Stomach smooth muscle (tissue), 2 donors: ENCODE results near the gene SEMA3G.

Experiments used
- H3K27ac ChIP-seq: one replicate; pipeline ENCODE4 v1.7.0; 2013; ENCODE audit warnings: mild to moderate bottlenecking, low read length, inconsistent platforms
- H3K27me3 ChIP-seq, 2 donors: one replicate each; pipeline ENCODE4 v1.7.0; 2013; ENCODE audit warnings: low read length in 2 of 2; ENCODE audit not compliant: insufficient read depth in 2 of 2, control insufficient read depth in 1 of 2
- H3K36me3 ChIP-seq, 2 donors: one replicate each; pipeline ENCODE4 v1.7.0; 2013; ENCODE audit warnings: low read length in 2 of 2; ENCODE audit not compliant: control insufficient read depth in 2 of 2, insufficient read depth in 2 of 2
- H3K4me1 ChIP-seq: one replicate; pipeline ENCODE4 v1.7.0; 2013; ENCODE audit warnings: low read length; ENCODE audit not compliant: control insufficient read depth, insufficient read depth
- H3K4me3 ChIP-seq, 2 donors: one replicate each; pipeline ENCODE4 v1.7.0; 2013; ENCODE audit warnings: low read length in 2 of 2
- H3K9ac ChIP-seq, 2 donors: one replicate each; pipeline ENCODE4 v1.7.0; 2013; ENCODE audit warnings: low read length in 2 of 2, mild to moderate bottlenecking in 1 of 2
- H3K9me3 ChIP-seq, 2 donors: one replicate each; pipeline ENCODE4 v1.7.0; 2013; ENCODE audit warnings: low read length in 2 of 2; ENCODE audit not compliant: control insufficient read depth in 2 of 2
- donor health status: healthy.
- donor health status: Pancreatic carcinoma.

The SEMA3G gene

DNA sequence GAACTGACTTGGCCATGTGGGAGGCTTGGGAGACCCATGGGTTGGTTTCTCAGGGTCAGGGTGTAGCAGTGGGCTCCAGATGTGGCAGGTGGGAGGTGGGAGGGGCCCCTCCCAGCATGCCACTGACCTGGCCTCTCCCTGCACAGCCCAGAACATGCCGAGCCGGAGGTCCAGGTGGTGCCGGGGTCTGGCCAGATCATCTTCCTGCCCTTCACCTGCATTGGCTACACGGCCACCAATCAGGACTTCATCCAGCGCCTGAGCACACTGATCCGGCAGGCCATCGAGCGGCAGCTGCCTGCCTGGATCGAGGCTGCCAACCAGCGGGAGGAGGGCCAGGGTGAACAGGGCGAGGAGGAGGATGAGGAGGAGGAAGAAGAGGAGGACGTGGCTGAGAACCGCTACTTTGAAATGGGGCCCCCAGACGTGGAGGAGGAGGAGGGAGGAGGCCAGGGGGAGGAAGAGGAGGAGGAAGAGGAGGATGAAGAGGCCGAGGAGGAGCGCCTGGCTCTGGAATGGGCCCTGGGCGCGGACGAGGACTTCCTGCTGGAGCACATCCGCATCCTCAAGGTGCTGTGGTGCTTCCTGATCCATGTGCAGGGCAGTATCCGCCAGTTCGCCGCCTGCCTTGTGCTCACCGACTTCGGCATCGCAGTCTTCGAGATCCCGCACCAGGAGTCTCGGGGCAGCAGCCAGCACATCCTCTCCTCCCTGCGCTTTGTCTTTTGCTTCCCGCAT is 42.3 kb upstream of the SEMA3G start:
- Histone ChIP-seq H3K4me1 (peaks cover 21% of the 10 kb centered on the region), H3K9ac (no peak overlapping the region), H3K9me3 (no peaks in the 10 kb centered on the region), H3K27ac (no peak overlapping the region), H3K36me3 (peaks cover 48 to 64% of the 10 kb centered on the region in 2 donors), H3K4me3 (no peak overlapping the region), H3K27me3 (no peaks in the 10 kb centered on the region)

- H3K27ac ChIP-seq: no peak overlapping the region
- no peak overlapping the region for H3K4me3 ChIP-seq
- no peak overlapping the region for H3K9ac ChIP-seq
- H3K9me3 ChIP-seq: no peaks in the 10 kb centered on the region
- H3K4me1 ChIP-seq: peaks cover 19% of the 10 kb centered on the region
- no peaks in the 10 kb centered on the region for H3K27me3 ChIP-seq
- peaks cover 51 to 67% of the 10 kb centered on the region in 2 donors for H3K36me3 ChIP-seq
Measured at GRCh38 chr3:52484680-52485461, 40.0 kb upstream of the SEMA3G start.

- peak overlapping the region; percentile 28 to 29 for H3K9ac ChIP-seq
- H3K4me3 ChIP-seq: peak overlapping the region in 1 of 2 donors; percentile 15
- H3K9me3 ChIP-seq: no peaks in the 10 kb centered on the region
- peaks cover 50 to 68% of the 10 kb centered on the region in 2 donors for H3K36me3 ChIP-seq
- H3K27ac ChIP-seq: peak overlapping the region; percentile 41
- no peaks in the 10 kb centered on the region for H3K27me3 ChIP-seq
- peaks cover 19% of the 10 kb centered on the region for H3K4me1 ChIP-seq
Measured at GRCh38 chr3:52483577-52484381, 38.9 kb upstream of the SEMA3G start.

DNA sequence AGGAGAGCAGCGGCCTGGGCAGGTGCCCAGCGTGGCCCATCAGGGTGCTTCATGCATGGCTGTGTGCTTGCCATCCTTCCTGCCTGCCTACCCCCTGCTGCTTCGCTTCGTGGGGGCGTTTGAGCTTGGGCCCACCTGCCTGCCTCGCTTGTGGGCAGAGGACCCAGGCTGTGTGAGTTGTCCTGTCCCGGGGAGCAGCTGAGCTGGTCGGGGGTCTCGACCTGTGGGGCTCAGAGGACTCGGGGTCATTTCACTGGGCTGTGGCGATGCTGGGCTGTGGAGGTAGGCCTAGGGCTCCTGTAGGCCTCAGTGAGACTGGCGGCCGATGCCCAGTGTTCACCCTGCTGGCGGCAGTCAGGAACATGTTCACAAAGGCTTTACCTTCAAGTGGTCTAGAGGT is 38.2 kb upstream of the SEMA3G start:
- no peaks in the 10 kb centered on the region for H3K27me3 ChIP-seq
- H3K4me3 ChIP-seq: peak overlapping the region in 1 of 2 donors; percentile 15
- peaks cover 19% of the 10 kb centered on the region for H3K4me1 ChIP-seq
- no peaks in the 10 kb centered on the region for H3K9me3 ChIP-seq
- H3K27ac ChIP-seq: peak overlapping the region; percentile 41
- no peak overlapping the region for H3K9ac ChIP-seq
- peaks cover 53 to 72% of the 10 kb centered on the region in 2 donors for H3K36me3 ChIP-seq

GRCh38 chr3:52481819-52482521 is 37.1 kb upstream of the SEMA3G start:
- H3K4me1 ChIP-seq: peaks cover 19% of the 10 kb centered on the region
- H3K4me3 ChIP-seq: no peak overlapping the region
- no peaks in the 10 kb centered on the region for H3K27me3 ChIP-seq
- H3K27ac ChIP-seq: peak overlapping the region; percentile 6
- no peak overlapping the region for H3K9ac ChIP-seq
- peaks cover 52 to 72% of the 10 kb centered on the region in 2 donors for H3K36me3 ChIP-seq
- H3K9me3 ChIP-seq: no peaks in the 10 kb centered on the region

GRCh38 chr3:52480768-52481715 is 36.1 kb upstream of the SEMA3G start:
- Histone ChIP-seq H3K27me3 (no peaks in the 10 kb centered on the region), H3K27ac (peak overlapping the region; percentile 6), H3K4me3 (no peak overlapping the region), H3K9me3 (no peaks in the 10 kb centered on the region), H3K36me3 (peaks cover 48 to 72% of the 10 kb centered on the region in 2 donors), H3K9ac (no peak overlapping the region), H3K4me1 (peaks cover 19% of the 10 kb centered on the region)

DNA sequence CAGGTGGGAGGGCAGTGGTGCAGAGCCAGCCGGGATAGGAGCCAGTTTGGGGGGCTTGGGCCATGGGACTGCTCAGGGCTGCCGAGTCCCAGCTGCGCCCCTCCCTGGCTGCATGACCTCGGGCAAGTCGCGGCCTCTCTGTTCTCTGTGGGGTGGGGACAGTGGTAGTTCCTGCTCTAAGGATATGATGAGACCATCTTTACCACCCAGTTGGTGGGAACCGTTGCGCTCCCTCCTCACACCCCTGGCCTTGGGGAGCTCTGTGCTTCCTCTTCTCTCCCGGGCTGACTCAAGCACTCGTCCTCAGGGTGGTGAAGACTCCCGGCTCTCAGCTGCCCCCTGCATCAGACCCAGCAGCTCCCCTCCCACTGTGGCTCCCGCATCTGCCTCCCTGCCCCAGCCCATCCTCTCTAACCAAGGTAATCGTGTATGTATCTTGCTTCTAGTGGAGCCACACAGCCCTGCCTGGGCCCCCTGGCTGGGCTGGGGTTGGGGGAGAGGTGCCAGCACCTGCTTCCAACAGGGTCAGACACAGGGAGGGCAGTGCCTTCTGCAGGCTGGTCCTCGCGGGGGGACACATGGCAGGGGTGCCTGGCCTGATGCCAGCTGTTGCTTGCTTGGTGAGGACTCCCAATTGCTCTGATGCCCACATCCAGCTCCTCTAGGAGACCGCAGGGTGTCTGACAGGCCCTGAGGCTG is 35.1 kb upstream of the SEMA3G start:
- H3K27ac ChIP-seq: no peak overlapping the region
- H3K27me3 ChIP-seq: no peaks in the 10 kb centered on the region
- H3K4me3 ChIP-seq: no peak overlapping the region
- H3K9ac ChIP-seq: no peak overlapping the region
- no peaks in the 10 kb centered on the region for H3K9me3 ChIP-seq
- H3K4me1 ChIP-seq: peaks cover 18% of the 10 kb centered on the region
- peaks cover 54 to 74% of the 10 kb centered on the region in 2 donors for H3K36me3 ChIP-seq

DNA sequence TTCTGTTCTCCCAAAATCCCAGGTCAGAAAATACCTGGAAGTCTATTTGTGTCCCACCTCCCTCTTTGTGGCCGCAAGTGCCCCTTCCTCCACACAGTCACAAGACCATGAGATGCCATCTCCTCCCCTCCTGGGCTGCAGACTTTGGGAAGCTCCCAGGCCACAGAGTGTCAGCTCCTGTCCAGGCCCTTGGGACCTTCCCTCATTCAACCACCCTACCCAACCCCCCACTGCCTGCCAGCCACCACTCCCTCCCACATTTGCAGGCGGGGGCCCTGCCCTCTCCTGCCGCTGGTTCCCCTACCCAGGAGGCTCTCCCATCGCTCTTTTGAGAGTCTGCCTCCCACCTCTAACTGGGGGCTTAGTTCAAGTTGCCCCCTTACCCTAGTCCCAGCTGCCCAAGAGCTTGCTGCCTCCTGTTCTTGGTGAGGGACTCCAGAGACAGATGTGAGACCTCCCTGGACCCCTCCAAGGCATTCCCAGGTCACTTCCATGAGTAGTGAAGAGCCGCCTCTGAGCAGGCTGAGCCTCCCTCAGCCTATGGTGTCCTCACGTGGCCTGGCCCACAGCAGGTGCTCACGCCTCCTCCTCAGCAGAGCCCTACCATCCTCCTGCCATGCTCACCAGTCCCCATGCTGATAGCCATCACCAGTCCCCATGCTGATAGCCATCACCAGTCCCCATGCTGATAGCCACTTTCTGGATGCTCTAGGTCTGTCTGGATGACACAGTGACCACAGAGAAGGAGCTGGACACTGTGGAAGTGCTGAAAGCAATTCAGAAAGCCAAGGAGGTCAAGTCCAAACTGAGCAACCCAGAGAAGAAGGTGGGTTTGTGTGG is 34.4 kb upstream of the SEMA3G start:
- no peak overlapping the region for H3K27ac ChIP-seq
- no peaks in the 10 kb centered on the region for H3K27me3 ChIP-seq
- H3K4me3 ChIP-seq: no peak overlapping the region
- peaks cover 12% of the 10 kb centered on the region for H3K4me1 ChIP-seq
- no peaks in the 10 kb centered on the region for H3K9me3 ChIP-seq
- H3K9ac ChIP-seq: no peak overlapping the region
- H3K36me3 ChIP-seq: peaks cover 54 to 79% of the 10 kb centered on the region in 2 donors

DNA sequence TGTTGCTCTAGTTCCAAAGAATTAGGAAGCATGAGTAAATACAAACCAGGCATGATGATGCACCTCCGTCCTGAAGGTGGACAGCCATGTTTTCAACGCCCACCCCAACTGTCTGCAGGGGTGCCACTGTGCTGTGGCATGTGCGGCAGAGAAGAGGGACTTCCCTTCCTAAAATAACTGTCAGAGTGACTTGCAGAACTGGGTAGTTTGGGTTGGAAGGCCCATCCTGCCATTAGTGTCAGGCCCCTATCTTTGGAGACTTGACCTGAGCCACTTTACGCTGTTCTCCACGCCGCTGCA is 32.8 kb upstream of the SEMA3G start:
- Histone ChIP-seq H3K9me3 (no peaks in the 10 kb centered on the region), H3K9ac (no peak overlapping the region), H3K27ac (no peak overlapping the region), H3K4me1 (no peaks in the 10 kb centered on the region), H3K27me3 (no peaks in the 10 kb centered on the region), H3K36me3 (peaks cover 67 to 90% of the 10 kb centered on the region in 2 donors), H3K4me3 (no peak overlapping the region)
